Neural cell (in vitro differentiated cells): ENCODE results near the gene GAL3ST3.
A peak's percentile ranks its signal among the peaks of the same experiment; 100 is the strongest.

Experiments used
- EP300 ChIP-seq: fragments of 450-650 bp; conservative IDR thresholded peaks from 2 replicates; pipeline ENCODE4 v1.6.1; 2014; ENCODE audit warnings: antibody characterized with exemption, mild to moderate bottlenecking, moderate library complexity; ENCODE audit not compliant: poor library complexity, severe bottlenecking
- EZH2 ChIP-seq: fragments of 200-600, 300-800 bp; shearing (Covaris generic), sonication (generic); IDR thresholded peaks from 2 replicates; pipeline ENCODE4 v1.6.1; 2014; ENCODE audit warnings: antibody characterized with exemption, low read length, borderline replicate concordance, mild to moderate bottlenecking; ENCODE audit not compliant: insufficient read depth, poor library complexity, severe bottlenecking
- MXI1 ChIP-seq: fragments of 450-650 bp; conservative IDR thresholded peaks from 2 replicates; pipeline ENCODE4 v1.6.1; 2014; ENCODE audit warnings: antibody characterized with exemption, mild to moderate bottlenecking; ENCODE audit not compliant: poor library complexity, severe bottlenecking
- POLR2AphosphoS5 ChIP-seq: IDR thresholded peaks from 2 replicates; pipeline ENCODE4 v1.6.1; 2012
- SMC3 ChIP-seq: fragments of 450-650 bp; conservative IDR thresholded peaks from 2 replicates; pipeline ENCODE4 v1.6.1; 2014; ENCODE audit warnings: antibody characterized with exemption, mild to moderate bottlenecking, moderate library complexity; ENCODE audit not compliant: poor library complexity
- TAF1 ChIP-seq: IDR thresholded peaks from 2 replicates; pipeline ENCODE4 v1.6.1; 2012; ENCODE audit warnings: low read depth
- TF ChIP-seq, protein P1 (sequence below): fragments of 450-650 bp; IDR thresholded peaks from 2 replicates; pipeline ENCODE4 v1.5.1; 2014; ENCODE audit warnings: antibody characterized with exemption, mild to moderate bottlenecking, moderate library complexity; ENCODE audit not compliant: poor library complexity, severe bottlenecking
- TF ChIP-seq, protein P2 (sequence below): IDR thresholded peaks from 2 replicates; pipeline ENCODE4 v1.6.1; 2012; ENCODE audit warnings: borderline replicate concordance

DNA sequence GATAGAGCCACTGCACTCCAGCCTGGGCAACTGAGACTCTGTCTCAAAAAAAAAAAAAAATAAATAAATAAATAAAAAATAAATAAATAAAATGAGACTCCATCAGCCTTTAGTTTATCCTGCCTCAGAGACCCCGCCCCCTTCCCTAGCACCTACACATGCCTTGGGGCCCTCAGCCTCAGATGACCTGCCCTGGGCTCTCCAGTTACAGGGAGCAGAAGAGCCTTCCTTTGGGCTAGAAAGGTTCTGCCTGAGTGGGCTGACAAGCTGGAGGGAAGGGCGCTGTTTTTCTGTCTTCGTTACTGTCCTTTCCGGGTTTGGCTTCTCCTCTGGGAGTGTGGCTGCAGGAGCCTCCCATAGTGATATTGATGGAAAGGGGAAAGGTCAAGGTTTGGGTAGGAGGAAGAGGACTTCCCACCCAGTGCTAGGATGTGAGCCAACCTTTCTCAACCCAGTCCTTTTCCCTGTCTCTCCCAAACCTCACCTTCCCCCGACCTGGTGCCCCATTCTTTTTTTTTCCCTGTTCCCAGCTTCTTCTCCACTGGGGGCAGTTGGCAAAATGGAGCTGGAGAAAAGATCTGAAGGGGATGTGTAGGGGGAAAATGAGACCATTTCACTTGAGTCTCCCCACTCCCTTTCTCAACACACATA is 1.7 kb upstream of the GAL3ST3 start:
- TF ChIP-seq POLR2AphosphoS5 = no peak
- no peak for TF ChIP-seq TAF1
- TF ChIP-seq, protein P1, sequence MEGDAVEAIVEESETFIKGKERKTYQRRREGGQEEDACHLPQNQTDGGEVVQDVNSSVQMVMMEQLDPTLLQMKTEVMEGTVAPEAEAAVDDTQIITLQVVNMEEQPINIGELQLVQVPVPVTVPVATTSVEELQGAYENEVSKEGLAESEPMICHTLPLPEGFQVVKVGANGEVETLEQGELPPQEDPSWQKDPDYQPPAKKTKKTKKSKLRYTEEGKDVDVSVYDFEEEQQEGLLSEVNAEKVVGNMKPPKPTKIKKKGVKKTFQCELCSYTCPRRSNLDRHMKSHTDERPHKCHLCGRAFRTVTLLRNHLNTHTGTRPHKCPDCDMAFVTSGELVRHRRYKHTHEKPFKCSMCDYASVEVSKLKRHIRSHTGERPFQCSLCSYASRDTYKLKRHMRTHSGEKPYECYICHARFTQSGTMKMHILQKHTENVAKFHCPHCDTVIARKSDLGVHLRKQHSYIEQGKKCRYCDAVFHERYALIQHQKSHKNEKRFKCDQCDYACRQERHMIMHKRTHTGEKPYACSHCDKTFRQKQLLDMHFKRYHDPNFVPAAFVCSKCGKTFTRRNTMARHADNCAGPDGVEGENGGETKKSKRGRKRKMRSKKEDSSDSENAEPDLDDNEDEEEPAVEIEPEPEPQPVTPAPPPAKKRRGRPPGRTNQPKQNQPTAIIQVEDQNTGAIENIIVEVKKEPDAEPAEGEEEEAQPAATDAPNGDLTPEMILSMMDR = peak; percentile 27
- TF ChIP-seq EP300 = no peak
- TF ChIP-seq, protein P2, sequence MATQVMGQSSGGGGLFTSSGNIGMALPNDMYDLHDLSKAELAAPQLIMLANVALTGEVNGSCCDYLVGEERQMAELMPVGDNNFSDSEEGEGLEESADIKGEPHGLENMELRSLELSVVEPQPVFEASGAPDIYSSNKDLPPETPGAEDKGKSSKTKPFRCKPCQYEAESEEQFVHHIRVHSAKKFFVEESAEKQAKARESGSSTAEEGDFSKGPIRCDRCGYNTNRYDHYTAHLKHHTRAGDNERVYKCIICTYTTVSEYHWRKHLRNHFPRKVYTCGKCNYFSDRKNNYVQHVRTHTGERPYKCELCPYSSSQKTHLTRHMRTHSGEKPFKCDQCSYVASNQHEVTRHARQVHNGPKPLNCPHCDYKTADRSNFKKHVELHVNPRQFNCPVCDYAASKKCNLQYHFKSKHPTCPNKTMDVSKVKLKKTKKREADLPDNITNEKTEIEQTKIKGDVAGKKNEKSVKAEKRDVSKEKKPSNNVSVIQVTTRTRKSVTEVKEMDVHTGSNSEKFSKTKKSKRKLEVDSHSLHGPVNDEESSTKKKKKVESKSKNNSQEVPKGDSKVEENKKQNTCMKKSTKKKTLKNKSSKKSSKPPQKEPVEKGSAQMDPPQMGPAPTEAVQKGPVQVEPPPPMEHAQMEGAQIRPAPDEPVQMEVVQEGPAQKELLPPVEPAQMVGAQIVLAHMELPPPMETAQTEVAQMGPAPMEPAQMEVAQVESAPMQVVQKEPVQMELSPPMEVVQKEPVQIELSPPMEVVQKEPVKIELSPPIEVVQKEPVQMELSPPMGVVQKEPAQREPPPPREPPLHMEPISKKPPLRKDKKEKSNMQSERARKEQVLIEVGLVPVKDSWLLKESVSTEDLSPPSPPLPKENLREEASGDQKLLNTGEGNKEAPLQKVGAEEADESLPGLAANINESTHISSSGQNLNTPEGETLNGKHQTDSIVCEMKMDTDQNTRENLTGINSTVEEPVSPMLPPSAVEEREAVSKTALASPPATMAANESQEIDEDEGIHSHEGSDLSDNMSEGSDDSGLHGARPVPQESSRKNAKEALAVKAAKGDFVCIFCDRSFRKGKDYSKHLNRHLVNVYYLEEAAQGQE = no peak
- no peak for TF ChIP-seq EZH2
- TF ChIP-seq MXI1 = no peak
- no peak for TF ChIP-seq SMC3
